GM04503 (cell line): ENCODE data around the gene MEIS3.
"Not testable (repeated sequence)": the region's sequence is repeated elsewhere in the genome, so short reads cannot be mapped to it uniquely, and the experiment has no call there.

Source experiments
- DNase-seq: peaks from one replicate; pipeline ENCODE4 v3.0.0-alpha.2; 2012; ENCODE audit warnings: low read depth

Gene MEIS3

GRCh38 chr19:47386582-47386981 lies 32.7 kb downstream of the MEIS3 start:
- not testable (repeated sequence) for DNase-seq

DNA sequence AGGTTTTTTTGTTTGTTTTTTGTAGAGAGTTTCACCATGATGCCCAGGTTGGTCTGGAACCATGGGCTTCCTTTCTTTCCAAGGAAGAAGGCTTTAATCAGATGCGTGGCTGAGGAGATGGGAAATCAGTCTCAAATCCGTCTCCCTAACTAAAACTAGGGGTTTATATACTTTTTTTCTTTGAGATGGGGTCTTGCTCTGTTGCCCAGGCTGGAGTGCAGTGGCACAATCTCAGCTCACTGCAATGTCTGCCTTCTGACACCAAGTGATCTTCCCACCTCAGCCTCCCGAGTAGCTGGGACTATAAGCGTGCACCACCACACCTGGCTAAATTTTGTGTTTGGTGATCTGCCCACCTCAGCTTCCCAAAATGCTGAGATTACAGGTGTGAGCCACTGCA lies 34.8 kb downstream of the MEIS3 start:
- not testable (repeated sequence) for DNase-seq

GRCh38 chr19:47383890-47384289 lies 35.4 kb downstream of the MEIS3 start:
- DNase-seq = not testable (repeated sequence)

DNA sequence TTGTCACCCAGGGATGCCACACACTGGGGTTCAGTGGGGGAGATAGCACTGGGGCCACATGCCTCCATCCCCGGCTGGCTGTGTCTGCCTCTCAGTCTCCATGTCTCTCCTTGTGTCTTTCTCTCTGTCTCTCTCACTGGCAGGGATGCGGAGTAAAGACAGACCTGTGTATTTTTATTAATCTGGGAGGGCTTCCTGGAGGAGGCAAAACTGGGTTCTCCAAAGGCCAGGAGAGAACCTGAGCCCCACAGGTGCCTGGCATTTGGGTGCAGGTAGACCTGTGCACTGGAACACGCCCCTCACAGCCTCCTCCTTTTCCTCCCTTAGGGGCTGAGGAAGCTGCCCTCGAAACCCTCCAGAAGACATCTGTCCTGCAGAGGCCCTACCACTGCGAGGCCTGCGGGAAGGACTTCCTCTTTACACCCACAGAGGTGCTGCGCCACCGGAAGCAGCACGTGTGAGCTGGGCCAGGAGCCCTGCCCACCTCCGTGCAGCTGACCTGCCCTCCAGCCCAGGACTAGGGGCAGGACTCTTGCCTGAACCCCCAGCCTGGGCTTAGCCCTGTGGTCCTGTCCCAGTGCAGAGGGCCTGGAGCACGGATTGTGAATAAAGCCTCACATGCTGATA lies 37.6 kb downstream of the MEIS3 start:
- DNase-seq = no peak

DNA sequence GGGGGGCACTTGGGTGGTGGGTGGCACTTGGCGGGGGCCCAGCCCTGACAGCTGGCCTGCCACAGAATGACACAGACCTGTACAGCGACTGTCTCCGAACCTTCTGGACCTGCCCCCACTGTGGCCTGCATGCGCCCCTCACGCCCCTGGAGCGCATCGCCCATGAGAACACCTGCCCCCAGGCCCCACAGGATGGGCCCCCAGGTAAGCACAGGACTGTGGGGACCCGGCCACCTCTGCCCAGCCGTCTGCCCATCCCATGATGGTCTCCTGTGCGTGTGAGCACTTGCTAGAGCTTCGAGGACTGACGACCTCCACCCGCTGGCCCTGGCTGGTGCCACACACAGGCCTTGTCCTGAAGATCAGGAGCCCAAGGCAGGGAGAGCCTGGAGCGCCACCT lies 38.2 kb downstream of the MEIS3 start:
- no peak for DNase-seq

- DNase-seq = no peak
Observed at GRCh38 chr19:47380559-47380958, 38.8 kb downstream of the MEIS3 start.

GRCh38 chr19:47379381-47379938 lies 39.9 kb downstream of the MEIS3 start:
- DNase-seq = no peak

- no peak for DNase-seq
Observed at GRCh38 chr19:47378246-47378645, 41.1 kb downstream of the MEIS3 start.

GRCh38 chr19:47377801-47378200 lies 41.5 kb downstream of the MEIS3 start:
- no peak for DNase-seq

DNA sequence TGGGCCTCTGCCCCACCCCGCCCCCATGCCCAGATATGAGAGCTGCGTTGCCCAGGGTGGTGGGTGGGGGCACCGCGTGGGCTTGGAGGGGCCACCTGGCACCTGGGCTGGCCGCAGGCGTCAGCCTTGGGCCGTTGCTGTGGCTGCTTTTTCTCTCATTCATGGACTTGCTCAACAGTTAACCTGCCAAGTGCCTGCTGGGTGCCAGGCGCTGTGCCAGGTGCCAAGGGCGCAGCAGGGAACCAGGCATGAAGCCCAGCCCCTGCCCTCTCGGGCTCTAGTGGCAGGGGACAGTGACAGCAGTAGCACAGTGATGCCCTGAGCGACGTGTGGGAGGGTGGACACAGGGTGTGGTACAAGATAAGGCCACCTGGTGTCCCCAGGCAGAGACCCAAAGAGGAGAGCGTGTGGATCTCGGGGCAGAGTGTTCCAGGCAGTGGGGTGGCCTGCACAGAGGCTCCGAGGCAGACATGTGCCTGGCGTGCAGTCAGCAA lies 42.1 kb downstream of the MEIS3 start:
- no peak for DNase-seq

- no peak for DNase-seq
Observed at GRCh38 chr19:47376589-47377144, 42.7 kb downstream of the MEIS3 start.

GRCh38 chr19:47375694-47376588 lies 43.4 kb downstream of the MEIS3 start:
- DNase-seq = no peak

GRCh38 chr19:47374876-47375693 lies 44.2 kb downstream of the MEIS3 start:
- DNase-seq = no peak

DNA sequence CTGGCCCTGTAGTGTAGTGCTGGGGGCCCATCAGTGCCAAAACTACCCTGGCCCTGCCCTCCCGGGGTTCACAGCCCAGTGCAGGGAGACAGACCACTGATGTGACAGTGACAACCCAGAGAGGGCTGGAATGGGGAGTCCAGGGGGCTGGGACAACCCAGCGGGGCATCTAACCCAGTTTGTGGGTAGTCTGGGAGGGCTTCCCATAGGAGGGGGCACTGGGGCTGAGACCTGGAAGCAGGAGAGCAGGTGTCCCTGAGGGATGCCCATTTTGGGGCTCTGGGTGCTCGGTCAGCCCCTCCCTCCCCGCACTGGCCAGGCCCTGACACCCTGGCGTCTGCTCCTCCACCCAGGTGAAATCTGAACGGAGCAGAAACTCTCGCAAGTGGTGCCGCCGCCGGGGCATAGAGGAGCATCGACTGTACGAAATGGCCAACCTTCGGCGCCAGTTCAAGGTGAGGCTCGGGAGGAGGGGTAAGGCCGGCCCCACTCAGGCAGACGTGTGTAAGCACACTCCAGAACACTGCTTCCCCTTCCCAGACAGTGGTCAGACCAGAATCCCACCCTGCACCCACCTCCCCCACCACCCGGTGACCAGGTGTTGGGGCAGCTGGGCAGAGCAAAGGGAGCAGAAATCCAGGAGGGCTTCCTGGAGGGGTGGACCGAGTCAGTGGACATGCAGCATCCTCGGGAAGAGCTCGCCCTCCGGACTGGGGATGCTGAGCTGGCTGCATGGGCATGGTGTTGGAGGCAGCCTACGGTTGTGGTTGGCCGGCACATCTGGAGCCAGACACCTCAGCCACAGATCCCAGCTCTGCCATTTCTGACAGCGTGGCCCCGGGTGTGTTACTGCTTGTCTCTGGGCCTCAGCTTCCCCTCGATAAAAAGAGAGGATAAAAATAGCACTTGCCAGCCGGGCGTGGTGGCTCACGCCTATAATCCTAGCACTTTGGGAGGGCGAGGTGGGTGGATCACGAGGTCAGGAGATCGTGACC lies 45.8 kb downstream of the MEIS3 start:
- no peak for DNase-seq

DNA sequence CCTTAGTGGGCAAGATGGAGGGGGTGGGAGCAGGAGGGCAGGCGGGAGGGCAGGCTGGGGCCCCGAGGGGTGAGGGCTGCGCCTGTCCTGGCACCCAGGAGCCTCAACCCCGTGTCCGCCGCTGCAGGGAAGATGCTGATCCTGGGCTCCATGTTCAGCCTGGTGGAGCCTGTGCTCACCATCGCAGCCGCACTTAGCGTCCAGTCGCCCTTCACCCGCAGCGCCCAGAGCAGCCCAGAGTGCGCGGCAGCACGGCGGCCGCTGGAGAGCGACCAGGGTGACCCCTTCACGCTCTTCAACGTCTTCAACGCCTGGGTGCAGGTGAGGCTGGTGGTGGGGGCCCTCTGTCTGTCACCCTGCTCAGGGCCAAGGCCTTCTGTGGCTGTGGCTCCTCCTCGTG lies 46.7 kb downstream of the MEIS3 start:
- no peak for DNase-seq

DNA sequence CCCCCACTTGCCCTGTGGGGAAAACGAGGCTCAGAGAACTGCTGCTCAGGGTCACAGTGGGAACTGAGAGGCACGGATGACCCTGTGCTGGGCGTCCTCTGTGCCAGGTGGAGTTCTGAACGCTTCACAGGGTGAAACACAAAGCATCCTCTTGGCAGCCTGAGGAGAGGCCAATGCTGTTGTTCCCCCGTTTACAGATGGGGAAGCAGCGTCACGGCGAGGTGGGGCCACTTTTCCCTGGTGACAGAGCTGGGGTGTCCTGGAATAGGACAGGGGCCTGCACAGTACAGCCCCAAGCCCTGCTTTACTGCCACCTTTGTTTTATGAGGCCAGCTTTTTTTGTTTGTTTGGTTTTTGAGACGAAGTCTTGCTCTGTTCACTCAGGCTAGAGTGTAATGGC lies 48.1 kb downstream of the MEIS3 start:
- DNase-seq = no peak

- DNase-seq = no peak
Observed at GRCh38 chr19:47370045-47370611, 49.2 kb downstream of the MEIS3 start.

GRCh38 chr19:47365455-47365854 lies 53.9 kb downstream of the MEIS3 start:
- not testable (repeated sequence) for DNase-seq

DNA sequence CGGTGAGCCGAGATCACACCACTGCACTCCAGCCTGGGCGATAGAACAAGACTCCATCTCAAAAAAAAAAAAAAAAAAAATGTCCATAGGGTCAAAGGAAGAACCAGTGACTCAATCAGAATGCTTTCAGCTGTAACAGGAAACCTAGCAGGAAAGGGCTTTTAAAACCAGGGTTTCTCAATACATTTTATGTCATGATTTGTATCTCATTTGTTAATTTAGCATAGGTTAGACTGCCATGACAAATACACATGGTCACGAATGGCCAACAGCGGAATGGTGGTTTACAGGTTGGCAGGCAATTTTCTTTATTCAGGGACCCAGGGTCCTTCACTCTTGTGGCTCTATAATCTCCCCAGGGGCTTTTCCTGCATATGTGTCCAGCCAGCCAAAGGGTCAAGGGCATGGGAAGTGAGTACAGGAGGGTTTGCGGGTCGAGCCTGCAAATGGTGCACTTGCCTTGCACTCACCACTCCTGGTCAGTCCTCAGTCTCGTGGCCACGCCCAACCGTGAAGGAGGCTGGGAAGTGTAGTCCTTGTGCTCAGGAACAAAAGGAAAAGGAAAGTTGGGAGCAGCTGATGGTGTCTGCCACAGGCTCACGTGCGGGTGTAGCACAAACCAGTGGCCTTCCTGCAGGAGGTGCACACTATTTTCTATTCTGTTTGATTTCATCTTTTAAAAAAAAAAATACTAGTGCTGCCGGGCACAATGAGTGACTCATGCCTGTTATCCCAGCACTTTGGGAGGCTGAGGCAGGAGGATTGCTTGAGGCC lies 55.4 kb downstream of the MEIS3 start:
- DNase-seq = no peak
